GM12873 (cell line): ENCODE data around the gene HCN3.

Source experiments
- TF ChIP-seq, protein P1 (sequence below): IDR thresholded peaks from 2 replicates; pipeline ENCODE4 v1.5.1; 2012; ENCODE audit warnings: low read depth, mild to moderate bottlenecking, moderate library complexity, low read length, control low read depth; ENCODE audit not compliant: insufficient read depth; ENCODE audit errors: missing control alignments

HCN3 gene

DNA sequence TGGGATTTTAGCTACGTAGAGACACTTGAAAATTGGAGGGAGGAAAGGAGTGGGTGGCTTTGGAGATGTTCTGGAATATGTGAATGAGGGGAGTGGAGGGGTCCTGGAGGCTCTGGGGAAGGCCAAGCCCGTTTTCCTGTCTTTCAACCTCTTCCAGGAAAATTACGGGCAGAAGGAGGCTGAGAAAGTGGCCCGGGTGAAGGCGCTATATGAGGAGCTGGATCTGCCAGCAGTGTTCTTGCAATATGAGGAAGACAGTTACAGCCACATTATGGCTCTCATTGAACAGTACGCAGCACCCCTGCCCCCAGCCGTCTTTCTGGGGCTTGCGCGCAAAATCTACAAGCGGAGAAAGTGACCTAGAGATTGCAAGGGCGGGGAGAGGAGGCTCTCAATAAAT lies 43.0 kb downstream of the HCN3 start:
- TF ChIP-seq, protein P1, sequence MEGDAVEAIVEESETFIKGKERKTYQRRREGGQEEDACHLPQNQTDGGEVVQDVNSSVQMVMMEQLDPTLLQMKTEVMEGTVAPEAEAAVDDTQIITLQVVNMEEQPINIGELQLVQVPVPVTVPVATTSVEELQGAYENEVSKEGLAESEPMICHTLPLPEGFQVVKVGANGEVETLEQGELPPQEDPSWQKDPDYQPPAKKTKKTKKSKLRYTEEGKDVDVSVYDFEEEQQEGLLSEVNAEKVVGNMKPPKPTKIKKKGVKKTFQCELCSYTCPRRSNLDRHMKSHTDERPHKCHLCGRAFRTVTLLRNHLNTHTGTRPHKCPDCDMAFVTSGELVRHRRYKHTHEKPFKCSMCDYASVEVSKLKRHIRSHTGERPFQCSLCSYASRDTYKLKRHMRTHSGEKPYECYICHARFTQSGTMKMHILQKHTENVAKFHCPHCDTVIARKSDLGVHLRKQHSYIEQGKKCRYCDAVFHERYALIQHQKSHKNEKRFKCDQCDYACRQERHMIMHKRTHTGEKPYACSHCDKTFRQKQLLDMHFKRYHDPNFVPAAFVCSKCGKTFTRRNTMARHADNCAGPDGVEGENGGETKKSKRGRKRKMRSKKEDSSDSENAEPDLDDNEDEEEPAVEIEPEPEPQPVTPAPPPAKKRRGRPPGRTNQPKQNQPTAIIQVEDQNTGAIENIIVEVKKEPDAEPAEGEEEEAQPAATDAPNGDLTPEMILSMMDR, result no peak

DNA sequence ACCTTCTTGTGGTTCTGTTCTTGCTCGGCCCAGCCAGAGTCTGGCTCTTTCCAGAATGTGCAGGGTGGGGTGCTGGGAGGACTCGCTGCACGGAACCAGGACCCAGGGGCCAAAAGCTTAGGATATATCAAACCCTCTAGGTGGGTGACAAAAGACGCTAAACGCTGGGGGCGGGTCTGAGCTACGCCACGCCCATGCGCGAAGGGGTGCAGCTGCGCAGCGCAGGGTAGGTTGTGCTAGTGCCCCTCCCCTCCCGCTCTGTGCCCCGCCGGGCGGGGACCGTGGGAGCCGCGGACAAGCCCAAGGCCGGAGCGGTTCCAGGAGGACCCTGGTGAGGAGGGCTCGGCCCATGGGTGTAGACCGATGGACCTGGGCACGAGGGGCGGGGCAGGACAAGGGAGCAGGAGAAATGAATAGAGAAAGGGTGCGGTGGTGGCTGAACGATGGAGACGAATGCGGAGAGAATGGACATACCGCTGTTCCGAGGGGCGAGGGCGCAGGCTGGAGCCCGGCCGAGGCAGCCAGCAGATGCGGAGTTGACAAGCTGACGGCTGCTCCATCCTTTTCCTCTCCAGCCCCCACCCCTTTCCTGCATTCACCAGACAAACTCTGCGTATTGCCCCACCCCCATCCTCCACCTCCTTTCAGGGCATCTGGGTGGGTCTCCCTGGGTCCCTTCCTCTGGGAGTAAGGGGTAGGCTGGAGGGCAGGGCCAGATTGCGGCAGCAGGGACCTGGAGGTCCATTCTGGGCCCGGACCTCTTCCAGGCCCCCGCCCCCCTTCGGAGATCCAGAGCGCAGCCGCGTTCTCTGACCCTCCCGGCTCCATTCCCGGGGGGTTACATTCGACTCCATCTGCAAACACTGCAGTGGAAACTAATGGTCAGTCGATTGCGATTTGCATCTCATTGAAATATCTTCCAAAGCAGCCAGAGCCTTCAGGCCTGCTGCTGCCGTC lies 43.7 kb downstream of the HCN3 start, which contains the start of gene RUSC1:
TSS of gene RUSC1 (plus strand) at position 234 of the 957 bp plus-strand sequence. CDS start 880 bp downstream, outside the sequence.
- TF ChIP-seq, protein P1, result no peak

DNA sequence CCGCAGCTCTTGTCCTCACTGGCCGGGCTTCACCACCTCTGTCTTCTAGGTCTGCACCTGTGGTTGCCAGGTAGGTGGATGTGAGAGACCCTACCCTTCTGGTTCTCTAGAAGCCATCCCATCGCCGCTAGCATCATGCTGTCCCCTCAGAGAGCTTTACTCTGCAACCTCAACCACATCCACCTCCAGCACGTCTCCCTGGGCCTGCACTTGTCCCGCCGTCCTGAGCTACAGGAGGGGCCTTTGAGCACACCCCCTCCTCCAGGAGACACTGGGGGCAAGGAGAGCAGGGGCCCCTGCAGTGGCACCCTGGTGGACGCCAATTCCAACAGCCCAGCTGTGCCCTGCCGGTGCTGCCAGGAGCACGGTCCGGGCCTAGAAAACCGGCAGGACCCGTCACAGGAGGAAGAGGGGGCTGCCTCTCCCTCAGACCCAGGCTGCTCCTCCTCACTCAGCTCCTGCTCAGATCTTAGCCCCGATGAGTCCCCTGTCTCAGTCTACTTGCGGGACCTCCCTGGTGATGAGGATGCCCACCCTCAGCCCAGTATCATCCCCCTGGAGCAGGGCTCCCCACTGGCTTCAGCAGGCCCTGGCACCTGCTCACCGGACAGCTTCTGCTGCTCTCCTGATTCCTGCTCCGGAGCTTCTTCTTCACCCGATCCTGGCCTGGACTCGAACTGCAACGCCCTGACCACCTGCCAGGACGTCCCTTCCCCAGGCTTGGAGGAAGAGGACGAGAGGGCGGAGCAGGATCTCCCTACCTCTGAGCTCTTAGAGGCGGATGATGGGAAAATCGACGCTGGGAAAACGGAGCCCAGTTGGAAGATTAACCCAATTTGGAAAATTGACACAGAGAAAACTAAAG lies 44.6 kb downstream of the HCN3 start:
- TF ChIP-seq, protein P1, result no peak

DNA sequence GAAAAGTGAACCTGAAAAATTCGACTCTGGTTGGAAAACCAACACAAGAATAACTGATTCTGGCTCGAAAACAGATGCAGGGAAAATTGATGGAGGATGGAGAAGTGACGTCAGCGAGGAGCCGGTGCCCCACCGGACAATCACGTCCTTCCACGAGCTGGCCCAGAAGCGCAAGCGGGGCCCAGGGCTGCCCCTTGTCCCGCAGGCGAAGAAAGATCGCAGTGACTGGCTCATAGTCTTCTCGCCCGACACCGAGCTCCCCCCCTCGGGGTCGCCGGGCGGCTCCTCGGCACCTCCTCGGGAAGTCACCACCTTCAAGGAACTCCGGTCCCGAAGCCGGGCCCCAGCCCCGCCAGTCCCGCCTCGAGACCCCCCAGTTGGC lies 45.3 kb downstream of the HCN3 start:
- TF ChIP-seq, protein P1, result no peak

DNA sequence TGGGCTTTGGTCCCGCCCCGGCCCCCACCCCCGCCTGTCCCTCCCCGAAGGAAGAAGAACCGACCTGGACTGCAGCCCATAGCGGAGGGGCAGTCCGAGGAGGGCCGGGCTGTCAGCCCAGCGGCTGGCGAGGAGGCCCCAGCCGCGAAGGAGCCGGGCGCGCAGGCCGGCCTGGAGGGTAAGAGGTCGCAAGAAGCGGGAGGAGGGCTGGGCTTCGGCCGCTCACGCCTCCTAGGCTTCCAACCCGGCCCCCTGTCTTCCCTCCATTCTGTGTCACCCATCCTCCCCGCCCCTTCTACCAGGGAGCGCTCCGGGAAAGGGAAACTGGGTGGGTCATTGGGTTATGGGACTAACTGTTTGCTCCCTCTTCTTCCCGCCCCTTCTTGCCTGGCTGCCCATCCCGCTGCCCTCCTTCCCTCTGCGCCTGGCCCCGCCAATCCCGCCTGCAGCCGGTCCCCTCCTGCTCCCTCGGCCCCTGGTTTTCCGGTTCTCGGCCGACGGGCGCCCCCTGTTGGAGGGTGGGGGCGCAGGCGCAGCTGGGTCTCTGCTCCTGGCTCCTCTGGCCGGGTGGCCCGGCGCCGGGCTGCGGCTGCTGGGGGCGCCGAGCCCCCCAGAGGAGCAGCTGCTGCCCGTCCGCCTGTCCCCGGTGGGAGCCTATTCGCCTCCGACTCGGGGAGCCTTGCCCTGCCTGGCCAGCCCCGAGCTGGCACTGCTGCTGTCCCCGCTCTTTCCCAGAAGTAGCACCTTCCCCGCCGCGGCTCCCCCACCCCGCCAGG lies 45.9 kb downstream of the HCN3 start:
- TF ChIP-seq, protein P1, result peak; percentile 90

DNA sequence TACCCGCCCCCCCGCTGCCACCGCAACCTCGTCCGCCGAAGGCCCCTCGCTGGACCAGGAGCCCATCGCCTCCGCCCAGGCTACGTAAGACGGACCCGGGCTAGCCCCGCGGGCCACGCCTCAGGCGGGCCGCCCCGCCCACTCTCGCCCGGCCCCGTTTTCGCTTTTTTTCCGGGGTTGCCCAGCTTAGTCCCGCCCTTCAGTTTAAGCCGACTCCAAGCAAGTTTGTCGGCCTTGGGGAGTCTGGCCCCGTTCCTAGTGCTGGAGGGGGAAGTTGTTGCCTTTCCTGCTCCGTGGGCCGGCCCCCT lies 46.4 kb downstream of the HCN3 start:
- TF ChIP-seq, protein P1, result no peak
